H1 (cell line): ENCODE measurements around the gene ANKRD50. TPM values are rescaled to one million over a fixed set of nuclear protein-coding genes. Genes with fewer than 3 reads are reported as not detected.

Experiments used
- CHD7 ChIP-seq: fragments of 300-600 bp; sonication (generic); IDR thresholded peaks from 2 replicates; pipeline ENCODE4 v1.7.1; 2012; ENCODE audit warnings: low read length, moderate library complexity, mild to moderate bottlenecking, inconsistent platforms; ENCODE audit not compliant: insufficient replicate concordance
- polyA plus RNA-seq, 7 experiments: library from polyadenylated mRNA; depleted of rRNA in 3 of 7; stranded (reverse) in 5 of 7; unstranded in 2 of 7; fragments of >200 nt in 5 of 7; fragments of 200-250 nt in 2 of 7; gene quantifications; 1 replicate in 5 of 7; 2 replicates in 1 of 7; 4 replicates in 1 of 7; pipeline versions ENCODE4 v1.2.1 to v1.2.3, GENCODE V29; 2011 to 2013; ENCODE audit warnings: missing spikeins in 2 of 7, mixed read lengths in 2 of 7
- total RNA-seq: library from RNA; stranded (reverse); fragmentation: NEBNext Ultra II Directional; extraction: Animal tissue kit (Norgen Biotek cat#: 25700); gene quantifications from 2 replicates; pipeline ENCODE4 v1.2.1, GENCODE V29; 2021

Gene ANKRD50
- total and polyA plus RNA-seq, 2 of the 8 experiments (the other 6 are each of a cell fraction or from before 2014, with no cell fraction given) = 8.5 to 25.0 TPM

- no peak for TF ChIP-seq CHD7
- TF ChIP-seq, all 59 proteins: peak for 1
Observed at GRCh38 chr4:124743711-124744110, 31.2 kb upstream of the ANKRD50 start (continued).
